OCI-LY3 (cell line): ENCODE measurements around the gene UBR7.

Experiments
- CTCF ChIP-seq: fragments of 200-600, 300-600 bp; sonication (generic); IDR thresholded peaks from 2 replicates; pipeline ENCODE4 v1.5.1; 2014; ENCODE audit warnings: antibody characterized with exemption, low read length, low read depth
- EZH2phosphoT487 ChIP-seq: fragments of 200-600 bp; shearing (Covaris generic); IDR thresholded peaks from 2 replicates; pipeline ENCODE4 v1.6.1; 2018; ENCODE audit warnings: antibody characterized with exemption, mixed run types, low read depth

GRCh38 chr14:93271111-93271510 is 64.1 kb downstream of the UBR7 start:
- TF ChIP-seq EZH2phosphoT487: no peak
- no peak for TF ChIP-seq CTCF
